SK-N-MC (cell line): Measurements from ENCODE around the gene HMGN4.
A peak's percentile ranks its signal among the peaks of the same experiment; 100 is the strongest.

Experiments used
- EZH2 ChIP-seq: fragments of 200-600 bp; sonication (generic); IDR thresholded peaks from one replicate; pipeline ENCODE4 v1.6.1; 2017; ENCODE audit warnings: antibody characterized with exemption
- FOXP2 ChIP-seq: optimal IDR thresholded peaks from 2 replicates; pipeline ENCODE3; 2011; ENCODE audit warnings: mild to moderate bottlenecking, moderate library complexity; ENCODE audit not compliant: insufficient read depth; ENCODE audit errors: extremely low read length, control extremely low read depth
- POLR2AphosphoS5 ChIP-seq: IDR thresholded peaks from 2 replicates; pipeline ENCODE4 v1.6.1; 2012; ENCODE audit warnings: mild to moderate bottlenecking, low read depth, low read length, borderline replicate concordance

- TF ChIP-seq EZH2 (no peak), POLR2AphosphoS5 (peak; percentile 32; the same call in 1 of the 2 replicates), FOXP2 (no peak)
Observed at GRCh38 chr6:26550250-26550993, 12.3 kb downstream of the HMGN4 start.
